ENCODE results near the gene PDE8A. TPM values are rescaled to one million over a fixed set of nuclear protein-coding genes. Genes with fewer than 3 reads are reported as not detected.

The PDE8A gene
- total and polyA plus RNA-seq, 11 donors, result 9.4 to 21.5 (median 15.9) TPM

- Histone ChIP-seq H3K27me3 (no peaks in the 10 kb centered on the region), H3K36me3 (peaks cover 0 to 90% (median 78%) of the 10 kb centered on the region in 9 donors), H3K9me3 (no peaks in the 10 kb centered on the region), H3K27ac (no peak overlapping the region), H3K4me1 (no peaks in the 10 kb centered on the region), H3K4me3 (no peak overlapping the region)
- TF ChIP-seq POLR2A (IDR thresholded peaks at IDR 0.05) (no peak), CTCF (IDR thresholded peaks at IDR 0.05) (no peak)
- no peak for DNase-seq
- no peak for ATAC-seq
- intact Hi-C loops (cut with DNase I), result no loop called here
- WGBS, 4 donors, result 84 to 97% (median 89%) methylated on average over 4 of the region's 4 CpGs
Measured at GRCh38 chr15:85125056-85125661, 143.5 kb downstream of the PDE8A start.

DNA sequence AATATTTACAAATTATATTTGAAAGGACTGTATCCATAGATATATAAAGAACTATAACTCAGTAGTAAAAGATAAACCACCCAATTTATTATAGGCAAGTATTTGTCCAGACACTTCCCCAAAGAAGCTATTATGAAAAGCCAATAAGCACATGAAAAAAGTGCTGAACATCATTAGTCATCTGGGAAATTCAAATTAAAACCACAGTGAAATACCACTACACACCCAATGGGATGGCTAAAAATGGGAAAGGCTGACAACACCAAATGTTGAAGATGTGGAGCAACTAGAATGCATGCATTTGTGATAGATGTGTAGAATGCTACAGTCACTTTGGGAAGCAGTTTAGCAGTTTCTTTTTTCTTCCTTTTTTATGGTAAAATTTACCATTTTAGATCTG lies 147.0 kb downstream of the PDE8A start:
- intact Hi-C loops (cut with DNase I), result no loop called here
- no peak for DNase-seq
- Histone ChIP-seq H3K27me3 (no peaks in the 10 kb centered on the region), H3K4me3 (no peak overlapping the region), H3K4me1 (no peaks in the 10 kb centered on the region), H3K9me3 (peaks cover 0 to 14% (median 4%) of the 10 kb centered on the region in 12 donors), H3K27ac (no peak overlapping the region), H3K36me3 (peaks cover 0 to 93% (median 53%) of the 10 kb centered on the region in 9 donors)
- ATAC-seq, result no peak
- TF ChIP-seq CTCF (IDR thresholded peaks at IDR 0.05) (no peak), POLR2A (IDR thresholded peaks at IDR 0.05) (no peak)

DNA sequence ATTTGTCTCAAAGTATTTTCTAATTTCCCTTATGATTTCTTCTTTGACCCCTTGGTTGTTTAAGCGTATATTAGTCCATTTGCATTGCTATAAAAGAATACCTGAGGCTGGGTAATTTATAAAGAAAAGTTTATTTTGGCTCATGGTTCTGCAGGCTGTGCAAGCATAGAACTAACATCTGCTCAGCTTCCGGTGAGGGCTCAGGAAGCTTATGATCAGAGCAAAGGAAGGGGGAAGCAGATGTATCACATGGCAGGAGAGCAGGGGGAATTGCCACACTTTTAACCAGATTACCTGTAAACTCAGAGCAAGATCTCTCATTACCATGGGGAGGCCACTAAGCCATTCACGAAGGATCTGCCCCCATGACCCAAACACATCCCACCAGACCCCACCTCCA lies 148.2 kb downstream of the PDE8A start:
- intact Hi-C loops (cut with DNase I), result no loop called here
- DNase-seq, result no peak
- no peaks in the 10 kb centered on the region for H3K27me3 ChIP-seq
- 49 to 82% (median 63%) methylated on average over 3 of the region's 3 CpGs for WGBS, 4 donors
- H3K4me1 ChIP-seq, result no peaks in the 10 kb centered on the region
- H3K4me3 ChIP-seq, result no peak overlapping the region
- H3K36me3 ChIP-seq, result peaks cover 0 to 93% (median 51%) of the 10 kb centered on the region in 9 donors
- TF ChIP-seq POLR2A (IDR thresholded peaks at IDR 0.05), result no peak
- TF ChIP-seq CTCF (IDR thresholded peaks at IDR 0.05), result no peak
- no peak overlapping the region for H3K27ac ChIP-seq
- peaks cover 0 to 14% (median 4%) of the 10 kb centered on the region in 12 donors for H3K9me3 ChIP-seq
- ATAC-seq, result no peak

GRCh38 chr15:85131915-85132314 lies 150.3 kb downstream of the PDE8A start:
- TF ChIP-seq CTCF (IDR thresholded peaks at IDR 0.05) (no peak), POLR2A (IDR thresholded peaks at IDR 0.05) (no peak)
- H3K4me1 ChIP-seq, result no peaks in the 10 kb centered on the region
- H3K27ac ChIP-seq, result no peak overlapping the region
- intact Hi-C loops (cut with DNase I), result no loop called here
- H3K4me3 ChIP-seq, result no peak overlapping the region
- ATAC-seq (no peak), DNase-seq (no peak)
- 90 to 97% (median 94%) methylated on average over 1 of the region's 1 CpG for WGBS, 4 donors
- no peaks in the 10 kb centered on the region for H3K27me3 ChIP-seq
- peaks cover 0 to 91% (median 49%) of the 10 kb centered on the region in 9 donors for H3K36me3 ChIP-seq
- peaks cover 0 to 14% (median 4%) of the 10 kb centered on the region in 12 donors for H3K9me3 ChIP-seq
